Breast epithelium (tissue), 4 donors: ENCODE measurements around the gene PCSK5. TPM values are rescaled to one million over a fixed set of nuclear protein-coding genes. Genes with fewer than 3 reads are reported as not detected.

ENCODE experiments used
- DNase-seq, 2 donors: peaks; one replicate each; pipeline ENCODE4 v3.0.0-alpha.2; 2019; ENCODE audit warnings: low spot score in 2 of 2
- H3K27ac ChIP-seq, 2 donors: fragments of 200-600 bp; sonication (generic) in 1 of 2; one replicate each; pipeline ENCODE4 v1.5.1; 2016 to 2019; ENCODE audit warnings: mild to moderate bottlenecking in 1 of 2
- H3K27me3 ChIP-seq, 2 donors: fragments of 200-600 bp; sonication (generic) in 1 of 2; one replicate each; pipeline versions ENCODE4 v1.5.1 to v1.6.0; 2017 to 2019; ENCODE audit warnings: control low read depth in 1 of 2, mild to moderate bottlenecking in 1 of 2
- H3K36me3 ChIP-seq: fragments of 200-600 bp; one replicate; pipeline ENCODE4 v1.5.1; 2019
- H3K4me1 ChIP-seq, 2 donors: fragments of 200-600 bp; sonication (generic); one replicate each; pipeline ENCODE4 v1.5.1; 2016 to 2019; ENCODE audit warnings: control low read depth in 1 of 2
- H3K4me3 ChIP-seq, 3 donors: fragments of 200-600 bp; sonication (generic); 1 replicate in 2 of 3; 2 replicates in 1 of 3; pipeline ENCODE4 v1.5.1; 2016 to 2019; ENCODE audit warnings: mild to moderate bottlenecking in 3 of 3, moderate library complexity in 2 of 3
- H3K9me3 ChIP-seq, 2 donors: fragments of 200-600 bp; sonication (generic) in 1 of 2; one replicate each; pipeline ENCODE4 v1.5.1; 2016 to 2019; ENCODE audit warnings: control low read depth in 1 of 2
- POLR2A ChIP-seq: fragments of 450-650 bp; IDR thresholded peaks from one replicate; pipeline ENCODE4 v1.6.1; 2016; ENCODE audit warnings: antibody characterized with exemption, mild to moderate bottlenecking, moderate library complexity
- POLR2AphosphoS5 ChIP-seq, 3 donors: sonication (generic); formaldehyde crosslinking; IDR thresholded peaks; one replicate each; pipeline ENCODE4 v1.6.1; 2017; ENCODE audit warnings: antibody characterized with exemption in 3 of 3
- intact Hi-C: fragments of 100-400 bp; cut with DNase I; formaldehyde crosslinking; loops from one replicate; pipeline ENCODE4 v1.15.1; 2023; ENCODE audit warnings: low total_unique reads
- total RNA-seq, 3 donors: library from RNA; depleted of rRNA; stranded (reverse); fragments of >200 nt; gene quantifications; one replicate each; pipeline ENCODE4 v1.1.0, GENCODE V29; 2016
- TF ChIP-seq, protein P1 (sequence below), 3 donors: fragments of 450-650 bp; IDR thresholded peaks; one replicate each; pipeline ENCODE4 v1.5.1; 2016 to 2017; ENCODE audit warnings: antibody characterized with exemption in 3 of 3, mild to moderate bottlenecking in 3 of 3, moderate library complexity in 3 of 3

The PCSK5 gene
- total RNA-seq, 3 donors from 2014 or later = 12.7 to 21.0 (median 19.0) TPM

DNA sequence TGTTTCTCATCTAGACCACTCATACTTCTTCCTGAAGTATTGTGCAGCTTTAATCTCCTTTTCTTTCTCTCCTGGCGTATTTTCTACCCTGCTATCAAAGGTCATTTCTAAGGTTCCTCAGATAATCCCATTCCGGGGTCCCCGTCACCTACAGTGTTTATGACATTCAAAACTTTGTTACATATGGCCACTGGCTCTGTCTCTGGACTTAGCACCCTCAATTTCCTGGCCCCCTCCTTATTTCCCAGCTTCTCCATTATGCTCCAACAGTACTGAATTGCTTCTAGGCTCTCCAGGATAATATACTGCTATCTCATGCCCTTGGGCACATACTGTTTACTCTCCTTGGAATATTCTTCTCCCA lies 472.5 kb downstream of the PCSK5 start:
- no peaks in the 10 kb centered on the region for H3K36me3 ChIP-seq
- no peak overlapping the region for H3K4me3 ChIP-seq
- no peaks in the 10 kb centered on the region for H3K27me3 ChIP-seq
- DNase-seq = no peak
- H3K27ac ChIP-seq = no peak overlapping the region
- H3K4me1 ChIP-seq = no peaks in the 10 kb centered on the region
- intact Hi-C loops = no loop called here
- TF ChIP-seq, protein P1, sequence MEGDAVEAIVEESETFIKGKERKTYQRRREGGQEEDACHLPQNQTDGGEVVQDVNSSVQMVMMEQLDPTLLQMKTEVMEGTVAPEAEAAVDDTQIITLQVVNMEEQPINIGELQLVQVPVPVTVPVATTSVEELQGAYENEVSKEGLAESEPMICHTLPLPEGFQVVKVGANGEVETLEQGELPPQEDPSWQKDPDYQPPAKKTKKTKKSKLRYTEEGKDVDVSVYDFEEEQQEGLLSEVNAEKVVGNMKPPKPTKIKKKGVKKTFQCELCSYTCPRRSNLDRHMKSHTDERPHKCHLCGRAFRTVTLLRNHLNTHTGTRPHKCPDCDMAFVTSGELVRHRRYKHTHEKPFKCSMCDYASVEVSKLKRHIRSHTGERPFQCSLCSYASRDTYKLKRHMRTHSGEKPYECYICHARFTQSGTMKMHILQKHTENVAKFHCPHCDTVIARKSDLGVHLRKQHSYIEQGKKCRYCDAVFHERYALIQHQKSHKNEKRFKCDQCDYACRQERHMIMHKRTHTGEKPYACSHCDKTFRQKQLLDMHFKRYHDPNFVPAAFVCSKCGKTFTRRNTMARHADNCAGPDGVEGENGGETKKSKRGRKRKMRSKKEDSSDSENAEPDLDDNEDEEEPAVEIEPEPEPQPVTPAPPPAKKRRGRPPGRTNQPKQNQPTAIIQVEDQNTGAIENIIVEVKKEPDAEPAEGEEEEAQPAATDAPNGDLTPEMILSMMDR (IDR thresholded peaks at IDR 0.05) = no peak
- no peak for TF ChIP-seq POLR2A
- no peak for TF ChIP-seq POLR2AphosphoS5 (IDR thresholded peaks at IDR 0.05)
- no peaks in the 10 kb centered on the region for H3K9me3 ChIP-seq

DNA sequence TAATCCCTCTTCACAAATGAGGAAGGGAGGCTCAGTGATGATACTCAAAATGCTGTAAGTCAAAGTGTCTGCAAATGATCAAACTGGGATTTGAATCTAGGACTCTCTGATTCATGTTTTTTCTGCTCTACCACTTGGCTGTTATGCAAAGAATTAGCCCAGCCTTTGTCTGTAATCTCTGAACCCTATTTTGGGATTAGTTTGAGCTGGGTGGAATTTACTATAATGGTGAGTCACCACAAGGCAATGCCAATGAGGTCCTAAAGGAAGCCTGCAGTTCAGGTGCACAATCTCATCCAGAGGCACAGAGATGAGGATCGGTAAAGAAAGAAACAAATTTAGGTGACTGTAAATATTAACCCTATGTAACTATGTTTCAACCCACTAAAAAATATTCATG lies 474.6 kb downstream of the PCSK5 start:
- intact Hi-C loops = no loop called here
- H3K4me1 ChIP-seq = no peaks in the 10 kb centered on the region
- TF ChIP-seq, protein P1 (IDR thresholded peaks at IDR 0.05) = no peak
- TF ChIP-seq POLR2AphosphoS5 (IDR thresholded peaks at IDR 0.05) = no peak
- no peak for TF ChIP-seq POLR2A
- H3K4me3 ChIP-seq = no peak overlapping the region
- H3K27me3 ChIP-seq = no peaks in the 10 kb centered on the region
- no peak overlapping the region for H3K27ac ChIP-seq
- no peaks in the 10 kb centered on the region for H3K36me3 ChIP-seq
- no peak for DNase-seq
- H3K9me3 ChIP-seq = no peaks in the 10 kb centered on the region

DNA sequence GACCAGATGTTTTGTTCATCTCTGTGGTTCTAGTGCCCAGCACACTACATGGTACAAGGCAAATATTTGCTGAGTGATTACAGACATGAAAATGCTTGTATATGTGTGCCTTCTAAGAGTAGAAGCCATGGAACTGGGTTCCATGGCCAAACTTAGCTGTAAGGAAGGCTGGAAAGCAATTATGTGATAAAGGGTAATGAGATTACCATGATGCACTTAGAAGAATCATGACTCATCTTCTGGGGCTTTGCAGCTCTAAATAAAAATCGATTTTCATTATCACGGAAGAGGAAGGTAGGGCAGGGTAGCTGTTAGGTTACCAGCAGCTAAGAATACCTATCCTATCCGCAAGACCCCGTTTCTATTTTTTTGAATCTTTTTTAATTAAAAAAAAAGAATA lies 475.8 kb downstream of the PCSK5 start:
- intact Hi-C loops = no loop called here
- Histone ChIP-seq H3K9me3 (no peaks in the 10 kb centered on the region), H3K36me3 (no peaks in the 10 kb centered on the region), H3K4me1 (no peaks in the 10 kb centered on the region), H3K4me3 (no peak overlapping the region), H3K27me3 (no peaks in the 10 kb centered on the region), H3K27ac (no peak overlapping the region)
- DNase-seq = no peak
- TF ChIP-seq POLR2A = no peak
- no peak for TF ChIP-seq POLR2AphosphoS5 (IDR thresholded peaks at IDR 0.05)
- TF ChIP-seq, protein P1 (IDR thresholded peaks at IDR 0.05) = no peak

DNA sequence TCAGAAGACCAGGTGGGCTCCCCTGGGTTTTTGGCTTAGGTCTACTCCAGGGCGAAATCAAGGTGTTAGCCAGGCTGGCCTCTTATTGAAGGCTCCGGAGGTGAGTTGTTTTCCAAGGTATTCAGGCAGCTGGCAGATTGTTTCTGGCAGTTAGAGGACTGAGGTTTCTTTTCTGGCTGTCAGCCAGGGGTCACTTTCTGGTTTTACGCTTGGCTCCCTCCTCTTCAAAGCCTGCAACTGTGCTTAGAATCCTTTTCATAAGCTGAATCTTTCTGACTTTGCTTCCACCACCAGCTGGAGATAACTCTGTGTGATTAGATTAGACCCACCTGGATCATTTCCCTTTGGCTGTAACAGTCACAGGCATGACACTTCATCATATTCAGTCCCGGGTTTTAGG lies 479.1 kb downstream of the PCSK5 start:
- Histone ChIP-seq H3K4me3 (no peak overlapping the region), H3K9me3 (no peaks in the 10 kb centered on the region), H3K27me3 (no peaks in the 10 kb centered on the region), H3K4me1 (peaks cover 0 to 10% of the 10 kb centered on the region in 2 donors), H3K27ac (peak overlapping the region in 1 of 2 donors; percentile 17), H3K36me3 (no peaks in the 10 kb centered on the region)
- TF ChIP-seq POLR2A (no peak), POLR2AphosphoS5 (IDR thresholded peaks at IDR 0.05) (no peak)
- TF ChIP-seq, protein P1 (IDR thresholded peaks at IDR 0.05) = no peak
- peak in 1 of 2 donors; percentile 51 for DNase-seq
- intact Hi-C loops = no loop called here

DNA sequence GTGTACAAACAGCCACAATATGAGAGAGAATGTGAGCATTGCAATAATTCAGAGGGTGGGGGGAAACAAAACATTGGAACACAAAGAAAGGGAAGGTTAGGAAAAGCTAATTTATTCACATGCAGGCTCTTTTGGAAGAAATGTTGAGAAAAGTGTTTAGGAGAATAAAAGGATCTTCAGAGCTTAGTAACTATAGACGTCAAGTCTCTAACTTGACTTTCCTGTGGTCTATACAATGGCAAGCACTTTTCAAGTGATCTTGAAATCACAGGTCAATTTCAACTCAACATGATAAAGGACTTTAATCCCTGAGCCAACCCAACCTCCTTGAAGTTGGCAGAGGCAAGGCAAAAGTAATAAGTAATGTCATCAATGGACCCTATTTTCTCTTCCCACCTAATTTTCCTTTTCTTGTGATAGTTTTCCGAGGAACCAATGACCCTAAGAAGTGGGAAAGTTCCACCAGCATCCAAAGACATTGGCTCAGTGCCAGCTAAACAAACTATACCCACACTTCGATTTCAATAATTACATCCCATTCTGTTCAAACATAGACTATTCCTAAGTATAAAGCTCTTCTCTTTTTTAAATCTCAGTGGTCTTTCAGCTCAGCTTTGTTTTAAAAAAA lies 480.0 kb downstream of the PCSK5 start:
- H3K36me3 ChIP-seq = no peaks in the 10 kb centered on the region
- no peak overlapping the region for H3K27ac ChIP-seq
- no peak overlapping the region for H3K4me3 ChIP-seq
- DNase-seq = no peak
- peaks cover 0 to 10% of the 10 kb centered on the region in 2 donors for H3K4me1 ChIP-seq
- intact Hi-C loops = loop anchor here (10.0 kb wide), 1 partner anchor 474 kb away; no protein-coding TSS in a partner anchor
- H3K27me3 ChIP-seq = no peaks in the 10 kb centered on the region
- no peaks in the 10 kb centered on the region for H3K9me3 ChIP-seq
- TF ChIP-seq, protein P1 (IDR thresholded peaks at IDR 0.05) = no peak
- TF ChIP-seq POLR2AphosphoS5 (IDR thresholded peaks at IDR 0.05) = no peak
- no peak for TF ChIP-seq POLR2A
